NCI-H345 treated with DMSO at 0.1 percent for 48 hours (cell line): Measurements from ENCODE around the gene ALKBH4.
A peak's percentile ranks its signal among the peaks of the same experiment; 100 is the strongest.
"Not testable (repeated sequence)": the region's sequence is repeated elsewhere in the genome, so short reads cannot be mapped to it uniquely, and the experiment has no call there.

ENCODE experiments used
- DNase-seq: peaks from one replicate; lab custom pipeline; 2025; ENCODE audit not compliant: unreplicated experiment; lab: John Stamatoyannopoulos, UW

Gene ALKBH4

DNA sequence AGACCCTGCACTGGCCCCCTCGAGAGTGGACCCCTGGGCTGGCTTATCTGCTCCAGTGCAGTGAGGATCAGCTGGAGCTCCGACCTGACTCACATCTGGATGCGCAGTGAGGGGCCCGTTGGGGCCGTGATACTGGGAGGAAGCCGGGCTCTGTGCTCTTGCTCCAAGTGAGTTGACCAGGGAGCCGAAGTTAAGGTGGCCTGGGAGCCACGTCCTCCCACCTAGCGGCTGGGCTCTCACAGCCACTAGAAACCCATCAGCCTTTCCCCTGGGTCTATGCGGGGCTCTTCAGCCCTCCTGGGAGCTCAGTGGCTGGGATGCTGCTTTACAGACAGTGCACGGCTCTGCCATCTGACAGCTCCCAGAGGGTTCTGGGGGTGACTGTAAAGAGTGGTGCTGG is 9.1 kb downstream of the ALKBH4 start:
- no peak for DNase-seq

DNA sequence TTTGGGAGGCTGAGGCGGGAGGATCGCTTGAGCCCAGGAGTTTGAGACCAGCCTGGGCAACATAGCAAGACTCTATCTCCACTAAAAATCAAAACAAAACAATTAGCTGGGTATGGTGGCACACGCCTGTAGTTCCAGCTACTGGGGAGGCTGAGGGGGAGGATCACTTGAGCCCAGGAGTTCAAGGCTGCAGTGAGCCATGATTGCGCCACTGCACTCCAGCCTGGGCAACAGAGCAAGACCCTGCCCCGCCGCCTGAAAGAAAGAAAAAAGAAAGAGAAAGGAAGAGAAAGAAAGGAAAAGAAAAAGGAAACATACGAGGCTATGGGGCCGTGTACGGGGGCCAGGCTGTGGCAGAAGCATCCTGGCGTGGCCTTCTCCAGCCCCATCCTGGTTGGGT is 9.7 kb downstream of the ALKBH4 start:
- DNase-seq, result not testable (repeated sequence)

DNA sequence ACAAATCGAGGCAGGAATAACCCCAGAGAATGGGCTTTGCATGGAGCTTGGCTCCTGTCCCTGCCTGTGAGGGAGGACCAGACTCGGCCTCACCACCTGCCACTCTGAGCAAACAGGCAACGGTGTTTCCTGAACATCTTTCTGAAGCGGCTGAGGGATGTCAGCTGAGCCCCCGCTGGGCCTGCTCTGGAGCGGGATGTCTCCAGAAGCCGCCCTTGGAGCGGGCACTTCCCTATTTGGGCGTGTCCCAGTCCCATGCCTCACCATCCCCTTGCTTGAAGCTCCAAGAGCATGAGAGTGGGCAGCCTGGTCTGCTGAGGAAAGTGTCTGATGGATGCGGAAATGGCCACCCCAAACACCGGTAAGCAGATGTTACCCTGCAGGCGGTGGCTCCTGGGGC is 10.2 kb downstream of the ALKBH4 start:
- DNase-seq, result no peak

DNA sequence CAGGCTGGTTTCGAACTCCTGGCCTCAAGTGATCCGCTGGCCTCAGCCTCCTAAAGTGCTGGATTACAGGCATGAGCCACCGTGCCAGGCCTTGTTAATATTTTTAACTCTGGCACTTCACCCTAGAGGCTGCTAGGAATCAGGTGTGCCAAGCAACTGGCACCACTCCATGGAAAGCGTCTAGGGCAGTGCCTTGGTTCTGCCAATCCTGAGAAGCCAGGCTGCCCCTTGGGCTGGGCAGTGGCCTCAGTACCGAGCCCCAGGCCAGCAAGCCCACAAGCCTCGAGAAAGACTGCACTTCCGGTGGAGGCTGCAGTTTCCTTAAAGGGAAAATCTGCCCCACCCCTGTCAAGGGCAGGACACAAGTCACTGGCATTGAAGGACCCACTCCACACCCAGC is 11.3 kb downstream of the ALKBH4 start:
- DNase-seq, result no peak

DNA sequence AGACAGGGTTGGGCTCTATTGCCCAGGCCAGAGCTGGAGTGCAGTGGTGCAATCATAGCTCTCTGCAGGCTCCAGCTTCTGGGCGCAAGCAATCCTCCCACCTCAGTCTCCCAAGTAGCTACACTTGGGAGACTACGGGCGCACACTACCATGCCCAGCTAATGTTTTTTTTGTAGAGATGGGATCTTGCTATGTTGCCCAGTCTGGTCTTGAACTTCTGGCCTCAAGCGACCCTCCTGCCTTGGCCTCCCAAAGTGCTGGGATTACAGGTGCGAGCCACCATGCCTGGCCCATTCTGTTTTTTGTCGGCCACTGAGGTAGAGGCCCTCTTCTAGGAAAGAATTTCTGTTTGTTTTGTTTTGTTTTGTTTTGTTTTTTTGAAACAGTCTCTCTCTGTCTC is 12.2 kb downstream of the ALKBH4 start:
- DNase-seq, result no peak

DNA sequence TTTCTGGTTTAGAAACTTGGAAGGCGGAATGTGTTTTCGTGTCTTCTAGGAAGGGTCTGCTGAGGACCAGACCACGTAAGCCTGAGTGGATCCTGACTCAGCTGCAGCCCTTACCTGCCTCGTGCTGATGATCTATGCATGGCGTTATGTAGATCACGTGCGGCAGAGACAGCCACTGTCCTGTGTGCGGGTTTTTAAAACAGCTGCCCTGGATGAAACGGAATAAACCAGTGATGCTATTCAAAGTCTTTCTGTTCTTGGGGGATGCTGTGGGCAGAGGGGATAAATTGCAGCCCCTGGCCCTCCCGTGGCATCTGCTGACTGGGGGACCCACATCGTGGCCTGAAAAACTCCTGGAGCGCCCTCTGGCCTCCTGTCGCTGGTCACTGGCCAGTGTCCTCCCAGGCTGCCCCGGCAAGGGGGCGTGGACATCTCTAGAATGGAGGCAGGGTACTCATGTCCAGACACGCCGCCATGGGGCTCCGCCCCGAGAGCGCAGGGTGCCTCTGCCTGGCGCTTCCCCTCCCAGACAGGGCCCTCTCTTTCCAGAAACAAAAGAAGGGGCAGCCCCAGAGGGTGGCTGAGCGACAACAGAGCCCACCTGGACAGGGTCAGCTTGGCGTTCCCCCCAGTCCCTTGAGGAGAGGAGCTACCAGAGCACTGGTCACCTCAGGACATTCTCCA is 13.2 kb downstream of the ALKBH4 start:
- no peak for DNase-seq

DNA sequence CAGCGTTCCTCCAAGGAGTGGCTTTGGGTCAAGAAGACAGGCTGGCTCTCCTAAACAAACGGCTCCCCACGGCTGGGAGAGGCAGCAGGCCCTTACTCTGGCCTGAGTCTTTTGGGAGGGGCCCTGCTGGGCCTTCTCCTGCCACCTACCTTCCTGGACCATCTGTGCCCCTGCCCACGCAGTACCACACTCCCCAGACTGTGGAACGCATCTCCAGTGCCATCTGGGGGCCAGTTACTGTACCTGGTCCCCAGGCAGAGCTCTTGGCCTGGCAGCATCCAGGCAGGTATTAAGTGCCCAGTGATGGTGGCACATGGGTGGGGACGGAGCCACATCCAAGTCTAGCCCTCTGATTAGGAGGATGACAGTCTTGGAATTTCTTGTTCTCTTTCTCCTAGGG is 14.4 kb downstream of the ALKBH4 start:
- no peak for DNase-seq

DNA sequence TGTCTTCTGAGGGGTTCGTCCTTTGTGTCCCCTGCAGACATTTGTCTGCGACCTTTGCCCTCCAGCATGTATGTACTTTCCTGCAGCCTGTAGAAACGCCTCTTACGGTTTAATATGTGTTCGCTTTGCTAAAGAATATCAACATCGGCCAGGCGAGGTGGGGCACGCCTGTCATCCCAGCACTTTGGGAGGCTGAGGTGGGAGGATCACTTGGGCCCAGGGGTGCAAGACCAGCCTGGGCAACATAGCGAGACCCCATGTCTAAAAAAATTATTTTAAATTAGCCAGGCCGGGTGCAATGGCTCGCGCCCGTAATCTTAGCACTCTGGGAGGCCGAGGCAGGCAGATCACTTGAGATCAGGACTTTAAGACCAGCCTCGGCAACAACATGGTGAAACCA is 15.5 kb downstream of the ALKBH4 start:
- DNase-seq, result no peak

DNA sequence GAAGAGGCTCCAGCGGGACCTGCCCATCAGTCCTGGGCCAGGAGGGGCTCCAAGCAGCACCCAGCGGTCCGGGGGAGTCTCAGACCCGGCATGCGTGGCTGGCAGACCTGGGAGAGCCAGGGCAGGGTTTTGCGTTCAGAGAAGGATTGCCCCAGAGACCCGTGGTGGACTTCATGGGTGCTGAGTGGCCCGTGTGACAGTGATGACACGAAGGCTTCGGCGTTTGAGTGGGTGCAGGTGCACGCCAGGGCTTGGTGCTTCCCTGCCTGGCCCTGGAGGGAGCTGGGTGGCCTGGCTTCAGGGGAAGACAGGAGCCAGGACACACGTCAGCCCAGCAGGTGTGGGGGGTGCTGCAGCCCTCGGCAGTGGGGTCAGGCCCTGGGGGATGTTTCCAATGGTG is 17.4 kb downstream of the ALKBH4 start:
- no peak for DNase-seq

DNA sequence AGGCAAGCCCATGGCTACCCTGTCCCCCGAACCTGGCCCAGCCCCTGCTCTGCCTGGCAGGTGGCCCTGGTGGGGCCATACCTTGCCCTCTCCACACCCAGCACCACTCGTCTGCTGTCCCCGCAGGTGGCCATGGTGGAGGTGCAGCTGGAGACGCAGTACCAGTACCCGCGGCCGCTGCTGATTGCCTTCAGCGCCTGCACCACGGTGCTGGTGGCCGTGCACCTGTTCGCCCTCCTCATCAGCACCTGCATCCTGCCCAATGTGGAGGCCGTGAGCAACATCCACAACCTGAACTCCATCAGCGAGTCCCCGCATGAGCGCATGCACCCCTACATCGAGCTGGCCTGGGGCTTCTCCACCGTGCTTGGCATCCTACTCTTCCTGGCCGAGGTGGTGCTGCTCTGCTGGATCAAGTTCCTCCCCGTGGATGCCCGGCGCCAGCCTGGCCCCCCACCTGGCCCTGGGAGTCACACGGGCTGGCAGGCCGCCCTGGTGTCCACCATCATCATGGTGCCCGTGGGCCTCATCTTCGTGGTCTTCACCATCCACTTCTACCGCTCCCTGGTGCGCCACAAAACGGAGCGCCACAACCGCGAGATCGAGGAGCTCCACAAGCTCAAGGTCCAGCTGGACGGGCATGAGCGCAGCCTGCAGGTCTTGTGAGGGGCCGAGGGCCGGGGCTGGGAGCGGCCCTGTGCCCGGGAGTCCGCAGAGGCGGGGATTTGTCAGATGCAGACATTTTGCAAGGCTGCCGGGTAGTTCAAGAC is 18.1 kb downstream of the ALKBH4 start:
- no peak for DNase-seq

DNA sequence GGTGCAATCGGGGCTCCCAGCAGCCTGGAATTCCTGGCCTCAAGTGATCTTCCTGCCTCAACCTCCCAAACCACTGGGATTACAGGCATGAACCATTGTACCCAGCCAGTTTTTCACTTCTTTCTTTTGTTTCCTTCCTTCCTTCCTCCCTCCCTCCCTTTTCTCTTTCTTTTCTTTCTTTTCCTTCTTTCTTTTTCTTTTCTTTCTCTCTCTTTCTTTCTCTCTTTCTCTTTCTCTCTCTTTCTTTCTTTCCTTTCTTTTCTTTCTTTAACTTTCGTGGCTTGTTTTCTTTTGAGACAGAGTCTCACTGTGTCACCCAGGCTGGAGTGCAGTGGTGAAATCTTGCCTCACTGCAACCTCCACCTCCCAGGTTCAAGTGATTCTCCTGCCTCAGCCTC is 19.0 kb downstream of the ALKBH4 start:
- DNase-seq, result no peak

DNA sequence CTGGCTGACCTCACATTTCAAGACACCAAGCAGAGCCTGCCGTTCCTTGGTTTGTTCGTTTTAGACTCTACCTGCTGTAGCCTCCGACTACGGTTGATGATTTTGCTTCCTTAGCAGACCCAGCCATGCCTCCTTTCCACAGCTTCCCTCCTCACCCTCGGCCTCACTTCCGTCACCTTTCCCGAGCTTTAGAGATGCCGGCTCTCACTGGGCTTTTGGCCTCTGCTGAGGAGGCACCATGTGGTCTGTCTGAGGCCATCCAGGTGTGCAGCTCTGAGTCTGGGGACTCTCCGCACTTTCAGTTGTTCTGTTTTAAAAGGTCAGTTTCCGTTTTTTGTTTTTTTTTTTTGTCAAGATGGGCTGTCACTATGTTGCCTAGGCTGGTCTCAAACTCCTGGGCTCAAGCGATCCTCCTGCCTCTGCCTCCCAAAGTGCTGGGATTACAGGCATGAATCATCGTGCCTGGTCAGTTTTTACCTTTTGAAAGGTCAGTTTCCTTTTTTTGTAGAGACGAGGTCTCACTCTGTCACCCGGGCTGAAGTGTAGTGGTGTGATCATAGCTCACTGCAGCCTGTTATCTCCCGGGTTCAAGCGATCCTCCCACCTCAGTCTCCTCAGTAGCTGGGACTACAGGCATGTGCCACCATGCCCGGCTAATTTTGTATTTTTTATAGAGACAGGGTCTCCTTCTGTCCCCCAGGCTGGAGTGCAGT is 19.5 kb downstream of the ALKBH4 start:
- DNase-seq, result no peak

DNA sequence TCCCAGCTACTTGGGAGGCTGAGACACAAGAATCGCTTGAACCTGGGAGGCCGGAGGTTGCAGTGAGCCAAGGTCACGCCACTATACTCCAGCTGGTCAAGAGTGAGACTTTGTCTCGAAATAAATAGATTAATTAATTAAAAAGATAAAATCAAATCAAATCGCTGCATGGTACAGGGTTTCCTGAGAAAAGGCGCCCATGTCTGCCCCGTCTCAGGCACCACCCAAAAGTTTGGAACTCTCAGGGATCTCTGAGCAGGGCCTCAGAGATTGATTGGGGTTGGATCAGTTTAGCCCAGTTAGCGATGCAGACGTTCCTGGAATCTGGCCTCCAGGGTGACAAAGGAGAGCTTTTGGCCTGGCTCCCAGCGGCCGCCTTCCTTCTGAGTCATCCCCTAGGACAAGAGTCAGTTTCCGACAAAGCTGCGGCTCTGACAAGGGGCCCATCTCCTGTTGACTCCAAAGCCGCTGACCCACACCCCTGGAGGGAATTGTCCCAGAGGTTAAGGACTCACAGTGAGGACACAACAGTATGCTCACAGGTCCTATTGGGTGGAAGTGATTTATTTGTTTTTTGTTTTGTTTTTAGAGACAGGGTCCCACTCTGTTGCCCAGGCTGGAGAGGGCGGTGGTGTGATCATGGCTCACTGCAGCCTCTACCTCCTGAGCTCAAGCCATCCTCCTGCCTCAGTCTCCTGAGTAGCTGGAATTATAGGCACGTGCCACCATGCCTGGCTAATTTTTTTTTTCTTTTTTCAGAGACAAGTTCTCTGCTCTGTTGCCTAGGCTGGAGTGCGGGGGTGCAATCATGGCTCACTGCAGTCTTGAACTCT is 24.5 kb downstream of the ALKBH4 start:
- DNase-seq, result no peak

DNA sequence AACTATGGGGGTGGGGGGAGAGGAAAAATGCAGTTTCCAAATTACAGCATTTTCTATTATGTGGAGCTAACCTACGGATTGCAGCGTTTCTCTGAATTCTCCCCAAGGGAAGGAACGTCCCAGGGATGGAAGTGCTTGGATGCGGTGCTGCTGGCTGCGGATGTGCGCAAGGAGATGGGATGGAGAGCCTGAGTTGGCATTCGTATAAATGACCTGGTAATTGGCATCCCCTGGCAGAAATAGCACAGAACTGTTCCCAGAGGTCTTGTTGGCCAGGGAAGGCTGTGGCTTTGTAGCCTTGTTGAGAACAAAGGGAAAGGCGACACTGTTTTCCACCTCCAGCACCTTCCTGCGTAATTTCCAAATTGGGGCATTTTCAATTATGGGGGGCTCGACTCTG is 28.5 kb downstream of the ALKBH4 start:
- no peak for DNase-seq

DNA sequence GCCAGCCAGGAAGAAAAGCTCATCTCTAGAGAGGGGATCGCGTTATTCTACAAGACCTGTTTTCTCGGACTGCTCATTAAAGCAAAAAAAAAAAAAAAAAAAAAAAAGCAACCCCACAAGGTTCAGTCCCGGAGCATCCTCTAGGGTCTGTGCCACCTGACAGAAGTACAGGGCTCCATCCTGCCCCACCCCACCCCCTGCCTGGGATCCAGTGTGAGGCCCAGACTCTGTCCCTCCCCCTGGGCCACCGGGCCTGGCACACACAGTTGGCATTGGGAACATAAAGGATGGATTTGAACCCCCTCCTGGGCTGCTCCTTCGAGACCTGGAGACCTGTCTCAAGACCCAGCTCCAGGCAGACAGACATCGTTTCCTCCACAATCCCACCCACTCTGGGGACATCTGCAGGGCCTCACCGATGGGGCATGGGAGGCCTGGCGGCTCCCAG is 30.6 kb downstream of the ALKBH4 start:
- no peak for DNase-seq

DNA sequence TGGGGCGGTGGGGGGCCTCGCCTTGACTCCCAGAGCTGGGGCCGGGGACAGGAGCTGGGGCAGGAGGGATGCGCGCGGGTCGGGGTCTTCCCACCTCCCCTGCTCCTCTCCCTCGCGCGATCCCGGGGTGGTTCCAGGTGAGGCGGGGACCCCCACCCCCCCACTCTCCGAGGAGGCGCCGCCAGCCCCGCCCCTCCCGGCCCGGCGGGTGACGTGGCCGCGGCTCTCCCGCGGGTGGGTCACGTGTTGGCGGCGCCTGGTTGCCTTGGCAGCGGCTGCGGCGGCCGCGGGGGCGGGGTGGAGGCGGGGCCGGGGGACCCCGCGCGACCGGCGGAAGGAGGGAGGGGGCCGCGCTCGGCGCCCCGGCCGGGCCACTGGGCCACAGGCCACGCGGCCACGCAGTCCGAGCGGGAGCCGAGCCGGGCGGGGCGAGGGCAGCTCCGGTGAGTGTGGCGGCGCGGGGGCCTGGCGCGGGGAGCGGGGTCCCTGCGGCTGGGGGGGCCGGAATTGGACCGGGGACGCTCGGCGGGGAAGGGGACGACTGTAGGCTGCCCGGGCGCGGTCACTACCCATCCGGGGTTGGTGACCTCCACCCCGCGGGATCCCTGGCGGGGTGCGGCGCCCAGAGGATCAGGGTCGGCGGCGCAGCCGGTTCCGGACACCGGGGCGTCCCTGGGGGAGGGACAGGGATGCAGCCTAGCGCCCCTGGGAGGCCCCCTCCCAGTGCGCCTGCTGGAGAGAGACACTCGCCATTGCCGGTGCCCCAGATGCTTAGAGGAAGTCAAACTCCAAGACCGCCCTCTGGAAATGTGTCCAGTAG is 31.2 kb downstream of the ALKBH4 start, which contains the start of gene ORAI2:
ORAI2 (plus strand) TSS at position 357 of the 820 bp plus-strand sequence. CDS start 5,382 bp downstream, outside the sequence.
- DNase-seq, result peak; percentile 19

DNA sequence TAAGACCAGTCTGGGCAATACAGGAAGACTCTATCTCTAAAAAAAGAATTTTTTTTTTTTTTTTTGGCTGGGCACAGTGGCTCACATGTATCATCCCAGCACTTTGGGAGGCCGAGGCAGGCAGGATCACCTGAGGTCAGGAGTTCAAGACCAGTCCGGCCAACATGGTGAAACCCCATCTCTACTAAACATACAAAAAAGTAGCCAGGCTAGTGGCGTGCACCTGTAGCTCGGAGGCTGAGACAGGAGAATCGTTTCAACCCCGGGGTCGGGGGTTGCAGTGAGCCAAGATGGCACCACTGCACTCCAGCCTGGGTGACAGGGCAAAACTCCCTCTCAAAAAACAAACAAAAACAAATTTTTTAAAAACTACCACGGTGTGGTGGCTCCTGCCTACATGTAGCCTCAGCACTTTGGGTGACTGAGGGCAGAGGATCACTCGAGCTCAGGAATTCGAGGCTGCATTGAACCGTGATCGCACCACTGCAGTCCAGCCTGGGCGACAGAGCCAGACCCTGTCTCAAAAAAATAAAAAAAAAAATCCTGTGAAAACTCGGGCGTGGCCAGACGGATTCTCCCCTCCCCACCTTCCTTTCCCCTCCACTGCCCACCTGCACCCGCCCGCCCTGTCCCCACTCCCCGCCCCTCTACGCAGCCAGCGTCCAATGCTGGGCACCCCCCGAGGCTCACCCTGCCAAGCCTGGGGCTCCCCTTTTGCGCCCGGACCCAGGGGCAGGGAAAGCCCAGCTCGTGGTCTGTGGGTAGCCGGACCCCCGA is 32.0 kb downstream of the ALKBH4 start:
- no peak for DNase-seq

DNA sequence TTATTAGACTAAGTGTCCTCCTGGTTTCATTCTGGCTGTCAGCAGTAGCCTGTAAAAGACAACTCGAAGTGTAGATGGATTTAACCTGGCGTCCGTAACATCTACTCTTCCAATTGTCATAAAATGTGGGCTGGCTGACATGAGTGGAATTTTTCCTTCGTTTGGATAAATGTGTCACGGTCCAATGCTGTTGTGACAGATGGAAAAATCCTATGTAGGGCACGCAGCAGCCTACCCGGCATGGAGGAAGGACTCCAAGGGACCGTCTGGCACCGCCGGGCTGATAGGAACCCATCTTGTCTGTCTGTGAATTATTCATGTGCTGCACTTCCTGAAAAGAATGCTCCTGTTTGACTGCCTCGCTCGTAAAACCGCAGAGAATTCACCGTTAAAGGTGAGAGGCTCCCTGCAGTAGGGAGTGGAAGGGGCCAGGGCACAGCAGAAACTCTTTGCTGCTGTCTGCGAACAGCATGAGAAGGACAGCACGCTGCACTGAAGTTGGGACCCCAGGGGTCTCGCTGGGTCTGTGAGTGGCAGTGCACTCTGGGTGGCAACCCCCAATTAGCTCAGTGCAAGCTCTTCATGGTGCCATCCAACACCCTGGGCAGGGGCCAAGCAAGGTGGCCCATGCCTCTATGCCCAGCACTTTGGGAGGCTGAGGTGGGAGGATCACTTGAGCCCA is 32.9 kb downstream of the ALKBH4 start:
- peak; percentile 15 for DNase-seq
